H54 (cell line): ENCODE results near the gene ZNF169.
"Not testable (repeated sequence)": the region's sequence is repeated elsewhere in the genome, so short reads cannot be mapped to it uniquely, and the experiment has no call there.

Experiments used
- DNase-seq: peaks from one replicate; pipeline ENCODE4 v3.0.0; 2011; ENCODE audit warnings: low spot score, mixed read lengths; ENCODE audit not compliant: insufficient read length
- FAIRE-seq: peaks from 3 replicates; lab custom pipeline; 2011; peaks lifted over from hg19 to GRCh38; lab: Jason Lieb, UNC
- POLR2A ChIP-seq: IDR thresholded peaks from 2 replicates; pipeline ENCODE4 v1.6.1; 2011; ENCODE audit warnings: low read depth, mild to moderate bottlenecking, low read length

Gene ZNF169

DNA sequence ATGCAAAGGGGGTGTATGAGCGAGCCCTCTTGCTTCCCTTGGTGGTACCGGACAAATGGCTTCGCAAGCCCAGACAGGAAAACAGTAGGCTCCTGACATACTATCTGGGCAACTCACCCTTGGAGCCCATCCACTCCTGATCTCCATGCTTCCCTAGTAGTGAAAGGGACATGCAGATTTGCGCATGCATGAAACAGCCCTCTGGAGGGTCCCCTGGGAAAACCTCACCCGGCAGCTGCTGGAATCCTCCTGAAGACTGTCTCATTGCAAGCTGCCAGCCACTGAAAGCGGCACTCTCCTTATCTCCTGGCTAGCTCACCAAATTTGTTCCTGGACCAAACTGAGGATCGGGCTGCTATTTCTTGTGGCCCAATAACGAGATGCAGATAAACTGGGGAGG lies 10.2 kb downstream of the ZNF169 start:
- FAIRE-seq: no peak
- TF ChIP-seq POLR2A: no peak

DNA sequence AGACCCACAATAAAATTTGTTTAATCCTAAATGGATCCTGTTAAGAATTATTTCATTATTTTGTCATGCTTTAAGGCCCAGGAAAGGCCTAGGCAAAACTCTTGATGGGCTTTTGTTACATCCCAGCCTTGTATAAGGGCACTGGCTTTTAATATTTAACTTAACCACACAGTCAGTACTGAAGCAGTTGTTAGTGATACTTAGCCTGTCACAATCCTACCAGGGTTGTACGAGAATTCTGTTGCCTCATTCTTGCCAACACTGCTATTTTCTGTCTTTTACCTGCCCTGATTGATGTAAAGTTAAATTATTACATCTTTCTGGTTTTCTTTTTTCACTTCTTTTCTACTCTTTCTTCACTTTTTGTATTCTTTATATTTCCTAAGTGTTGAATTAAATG lies 10.9 kb downstream of the ZNF169 start:
- TF ChIP-seq POLR2A: no peak
- peak; percentile 91 for FAIRE-seq

More for the DNA sequence above, 10.2 kb downstream of the ZNF169 start:
- no peak for DNase-seq

DNA sequence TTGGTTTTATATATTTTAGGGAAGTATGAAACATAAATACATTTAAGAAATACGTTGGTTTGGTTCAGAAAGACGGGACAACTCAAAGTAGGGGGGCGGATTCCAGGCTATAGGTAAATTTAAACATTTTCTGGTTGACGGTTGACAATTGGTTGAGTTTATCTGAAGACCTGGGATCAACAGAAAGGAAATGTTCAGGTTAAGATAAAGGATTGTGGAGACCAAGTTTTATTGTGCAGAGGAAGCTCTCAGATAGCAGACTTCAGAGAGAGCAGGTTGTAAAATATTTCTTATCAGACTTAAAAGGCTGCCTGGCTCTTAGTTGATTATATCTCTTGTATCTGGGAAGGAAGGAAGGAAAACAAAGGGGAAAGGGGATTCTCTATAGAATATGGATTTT lies 17.9 kb downstream of the ZNF169 start:
- FAIRE-seq, DNase-seq: not testable (repeated sequence)

More for the DNA sequence above, 10.9 kb downstream of the ZNF169 start:
- DNase-seq: no peak

GRCh38 chr9:94277885-94278536 lies 18.9 kb downstream of the ZNF169 start:
- DNase-seq: no peak
- no peak for FAIRE-seq
- no peak for TF ChIP-seq POLR2A

DNA sequence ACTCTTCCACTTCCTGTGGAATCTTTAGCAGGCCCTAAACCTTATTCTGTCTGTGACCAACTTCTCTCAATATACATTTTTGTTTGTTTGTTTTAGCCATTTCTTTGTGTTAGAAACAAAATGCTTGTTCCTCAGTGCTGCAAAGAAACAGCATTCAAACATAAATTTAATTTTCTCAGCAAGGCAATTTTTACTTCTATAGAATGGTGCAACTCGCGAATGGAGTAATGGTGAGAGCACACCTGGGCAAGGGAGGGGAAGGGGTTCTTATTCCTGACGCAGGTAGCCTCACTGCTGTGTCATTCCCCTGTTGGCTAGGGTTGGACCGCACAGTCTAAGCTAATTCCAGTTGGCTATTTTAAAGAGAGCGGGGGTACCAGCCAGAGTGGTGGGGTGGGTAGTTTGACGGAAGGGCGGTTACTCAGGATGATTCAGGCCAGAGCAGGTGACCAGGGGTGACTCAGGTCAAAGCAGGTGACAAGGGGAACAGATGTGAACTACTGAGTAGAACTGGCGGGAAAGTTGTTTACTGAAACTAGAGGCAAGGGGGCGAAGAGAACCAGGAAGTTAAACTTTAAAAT lies 21.4 kb downstream of the ZNF169 start:
- FAIRE-seq (no peak), DNase-seq (no peak)
- no peak for TF ChIP-seq POLR2A

DNA sequence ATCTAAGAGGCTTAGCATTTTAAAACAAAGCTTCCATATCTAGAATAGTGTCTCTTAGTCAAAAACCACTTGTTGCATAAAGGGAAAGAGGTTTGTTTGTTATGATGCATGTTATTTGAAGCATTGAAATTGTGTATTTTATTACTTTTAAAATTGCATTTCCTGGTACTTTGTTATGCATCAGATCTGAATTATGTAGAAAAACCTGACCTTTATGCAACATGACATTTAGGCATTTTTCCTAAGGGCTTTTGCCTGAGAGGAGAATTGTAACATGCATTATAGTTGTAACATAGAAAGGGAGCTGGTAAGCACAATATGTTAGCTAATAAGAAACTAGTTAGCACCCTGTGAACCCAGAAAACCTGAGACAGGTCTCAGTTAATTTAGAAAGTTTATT lies 22.0 kb downstream of the ZNF169 start:
- DNase-seq: no peak
- no peak for TF ChIP-seq POLR2A
- FAIRE-seq: peak; percentile 79

DNA sequence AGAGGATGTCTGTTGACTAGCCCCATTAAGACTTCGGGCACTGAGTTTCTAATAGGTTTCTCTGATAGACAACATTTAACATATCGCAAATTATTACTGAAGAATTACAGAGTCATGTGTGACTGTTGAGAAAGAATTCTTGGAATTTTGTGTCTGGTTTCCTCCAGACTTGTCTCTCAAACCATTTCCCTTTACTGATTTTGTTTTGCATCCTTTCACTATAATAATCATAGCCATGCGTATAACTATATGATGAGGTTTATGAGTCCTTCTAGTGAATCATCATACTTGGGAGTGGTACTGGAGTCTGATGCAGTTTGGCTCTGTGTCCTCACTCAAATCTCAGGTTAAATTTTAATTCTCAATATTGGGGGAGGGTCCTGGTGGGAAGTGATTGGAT lies 27.0 kb downstream of the ZNF169 start:
- FAIRE-seq (peak; percentile 73), DNase-seq (no peak)
- TF ChIP-seq POLR2A: no peak

GRCh38 chr9:94287877-94288513 lies 28.9 kb downstream of the ZNF169 start:
- TF ChIP-seq POLR2A: no peak
- FAIRE-seq: peak; percentile 53
- no peak for DNase-seq

DNA sequence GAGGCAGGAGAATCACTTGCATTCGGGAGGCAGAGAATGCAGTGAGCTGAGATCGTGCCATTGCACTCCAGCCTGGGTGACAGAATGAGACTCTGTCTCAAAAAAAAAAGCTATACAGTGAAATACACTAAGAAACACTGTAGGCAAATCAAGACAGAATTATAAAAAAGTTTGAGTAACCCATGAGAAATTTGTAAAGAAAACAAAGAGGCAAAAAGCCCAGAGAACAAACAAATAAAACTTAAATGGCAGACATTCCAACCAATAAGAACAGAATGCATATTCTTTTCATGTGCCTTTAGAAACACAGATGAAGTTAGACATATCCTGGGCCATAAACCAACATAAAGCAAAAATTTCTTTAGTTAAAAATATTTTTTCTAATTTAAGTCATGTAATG lies 30.6 kb downstream of the ZNF169 start:
- no peak for TF ChIP-seq POLR2A
- no peak for FAIRE-seq

DNA sequence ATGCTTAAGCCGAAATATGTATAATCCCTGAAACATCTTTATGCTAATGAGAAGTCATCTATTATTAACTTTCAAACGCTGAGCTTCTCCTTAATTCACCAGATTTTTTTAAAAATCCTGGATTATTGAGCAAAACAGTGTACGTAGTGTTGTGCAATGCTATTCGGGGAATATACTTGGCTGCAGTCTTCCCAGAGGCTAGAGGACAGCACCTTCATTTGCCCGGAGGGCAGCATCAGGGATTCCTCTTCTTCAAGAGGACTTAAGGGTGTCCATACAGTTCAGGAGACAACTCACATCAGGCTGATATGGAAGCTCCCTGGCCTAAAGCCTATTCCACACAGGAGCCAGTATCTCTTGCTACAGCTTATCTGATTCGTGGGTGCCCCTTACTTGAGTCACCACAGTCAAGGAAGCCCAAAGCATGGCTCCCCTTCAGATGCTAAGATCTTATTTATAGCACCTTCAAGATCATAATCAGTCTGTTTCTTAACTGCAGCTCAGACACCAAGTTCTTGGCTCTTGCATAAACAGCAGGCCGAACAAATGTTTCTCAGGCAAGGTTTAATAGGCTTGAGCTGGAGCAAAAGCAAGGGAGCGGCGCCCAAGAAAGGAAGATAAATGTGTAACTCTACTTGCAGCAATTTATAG lies 40.0 kb downstream of the ZNF169 start:
- no peak for DNase-seq
- no peak for FAIRE-seq
- no peak for TF ChIP-seq POLR2A

More for the DNA sequence above, 30.6 kb downstream of the ZNF169 start:
- DNase-seq: no peak

DNA sequence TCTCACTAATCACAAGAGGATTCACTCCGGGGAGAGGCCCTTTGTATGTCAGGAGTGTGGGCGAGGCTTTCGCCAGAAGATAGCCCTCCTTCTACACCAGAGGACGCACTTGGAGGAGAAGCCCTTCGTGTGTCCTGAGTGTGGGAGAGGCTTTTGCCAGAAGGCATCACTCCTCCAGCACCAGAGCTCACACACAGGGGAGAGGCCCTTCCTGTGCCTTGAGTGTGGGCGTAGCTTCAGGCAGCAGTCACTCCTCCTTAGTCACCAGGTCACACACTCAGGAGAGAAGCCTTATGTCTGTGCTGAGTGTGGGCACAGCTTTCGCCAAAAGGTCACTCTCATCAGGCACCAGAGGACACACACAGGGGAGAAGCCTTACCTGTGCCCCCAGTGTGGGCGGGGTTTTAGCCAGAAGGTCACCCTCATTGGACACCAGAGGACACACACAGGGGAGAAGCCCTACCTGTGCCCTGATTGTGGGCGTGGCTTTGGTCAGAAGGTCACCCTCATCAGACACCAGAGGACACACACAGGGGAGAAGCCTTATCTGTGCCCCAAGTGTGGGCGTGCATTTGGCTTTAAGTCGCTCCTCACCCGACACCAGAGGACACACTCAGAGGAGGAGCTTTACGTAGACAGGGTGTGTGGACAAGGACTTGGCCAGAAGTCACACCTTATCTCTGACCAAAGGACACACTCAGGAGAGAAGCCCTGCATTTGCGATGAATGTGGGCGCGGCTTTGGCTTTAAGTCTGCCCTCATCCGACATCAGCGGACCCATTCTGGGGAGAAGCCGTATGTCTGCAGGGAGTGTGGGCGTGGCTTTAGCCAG lies 41.6 kb downstream of the ZNF169 start:
- no peak for TF ChIP-seq POLR2A
- FAIRE-seq: no peak
- no peak for DNase-seq

GRCh38 chr9:94301583-94301982 lies 42.5 kb downstream of the ZNF169 start:
- DNase-seq (no peak), FAIRE-seq (no peak)
- TF ChIP-seq POLR2A: no peak

DNA sequence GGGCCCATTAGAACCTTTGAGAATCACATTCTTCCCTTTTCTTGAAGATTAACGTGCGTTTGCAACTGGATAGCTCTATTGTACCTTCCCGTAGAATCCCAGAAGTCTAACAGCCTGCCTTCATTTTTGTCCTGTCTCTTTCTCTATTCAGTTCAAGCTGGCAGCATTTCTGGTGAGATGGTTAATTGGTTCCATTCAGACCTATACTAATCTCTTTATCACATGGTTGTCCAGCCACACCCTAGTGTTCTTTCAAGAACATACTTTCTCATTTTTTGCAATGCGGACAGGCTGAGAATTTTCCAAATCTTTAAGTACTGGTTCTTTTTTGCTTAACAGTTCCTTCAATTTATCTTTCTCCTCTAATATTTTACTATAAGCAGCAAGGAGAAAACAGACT lies 43.3 kb downstream of the ZNF169 start:
- no peak for DNase-seq
- FAIRE-seq: no peak
- TF ChIP-seq POLR2A: no peak
